ENCODE results near the gene CELF2. TPM values are rescaled to one million over a fixed set of nuclear protein-coding genes. Genes with fewer than 3 reads are reported as not detected.

CELF2 gene
- total RNA-seq, 1 donor from 2014 or later: 54.3 TPM

GRCh38 chr10:11113156-11113555, 95.5 kb downstream of the CELF2 start:
- H3K9me3 ChIP-seq: no peaks in the 10 kb centered on the region
- intact Hi-C loops (cut with DNase I): no loop called here
- H3K4me1 ChIP-seq: no peaks in the 10 kb centered on the region
- H3K27me3 ChIP-seq: no peaks in the 10 kb centered on the region
- H3K27ac ChIP-seq: no peak overlapping the region
- TF ChIP-seq POLR2A (IDR thresholded peaks at IDR 0.05): no peak
- no peak for TF ChIP-seq CTCF (IDR thresholded peaks at IDR 0.05)
- TF ChIP-seq POLR2AphosphoS5 (IDR thresholded peaks at IDR 0.05; ENCODE audit: insufficient read depth in 1 of 2, low read depth in 1 of 2): no peak
- no peak overlapping the region for H3K4me3 ChIP-seq
- DNase-seq (ENCODE audit: extremely low spot score in 2 of 2): no peak
- no peaks in the 10 kb centered on the region for H3K36me3 ChIP-seq

GRCh38 chr10:11114269-11114668, 96.6 kb downstream of the CELF2 start:
- no peak for DNase-seq (ENCODE audit: extremely low spot score in 2 of 2)
- Histone ChIP-seq H3K4me3 (no peak overlapping the region), H3K27ac (no peak overlapping the region), H3K27me3 (no peaks in the 10 kb centered on the region), H3K9me3 (no peaks in the 10 kb centered on the region), H3K4me1 (no peaks in the 10 kb centered on the region), H3K36me3 (no peaks in the 10 kb centered on the region)
- intact Hi-C loops (cut with DNase I): no loop called here
- no peak for TF ChIP-seq POLR2A (IDR thresholded peaks at IDR 0.05)
- TF ChIP-seq POLR2AphosphoS5 (IDR thresholded peaks at IDR 0.05; ENCODE audit: insufficient read depth in 1 of 2, low read depth in 1 of 2): no peak

GRCh38 chr10:11115337-11115736, 97.7 kb downstream of the CELF2 start:
- DNase-seq (ENCODE audit: extremely low spot score in 2 of 2): no peak
- TF ChIP-seq CTCF (IDR thresholded peaks at IDR 0.05) (no peak), POLR2A (IDR thresholded peaks at IDR 0.05) (no peak), POLR2AphosphoS5 (IDR thresholded peaks at IDR 0.05; ENCODE audit: insufficient read depth in 1 of 2, low read depth in 1 of 2) (no peak)
- intact Hi-C loops (cut with DNase I): no loop called here

DNA sequence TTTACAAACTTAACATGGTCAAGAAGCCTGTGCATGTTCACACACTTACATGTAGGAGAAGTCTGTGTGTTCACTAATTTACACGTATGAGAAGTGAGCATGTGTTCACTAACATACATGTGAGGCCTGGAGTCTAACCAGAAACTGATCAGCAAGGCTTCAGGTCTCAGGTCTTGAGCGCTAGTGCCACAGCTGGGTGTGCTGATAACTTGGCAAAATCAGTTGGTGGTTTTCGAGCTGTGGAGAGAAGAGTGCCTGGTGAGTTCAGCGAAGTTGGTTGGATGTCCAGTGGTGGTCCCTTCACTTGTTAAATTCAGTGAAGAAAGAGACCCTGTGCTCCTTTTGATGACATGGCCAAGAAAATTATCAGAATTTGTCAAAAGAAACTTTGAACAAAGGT, 98.7 kb downstream of the CELF2 start:
- Histone ChIP-seq H3K27me3 (no peaks in the 10 kb centered on the region), H3K27ac (no peak overlapping the region), H3K36me3 (no peaks in the 10 kb centered on the region), H3K4me3 (no peak overlapping the region), H3K9me3 (no peaks in the 10 kb centered on the region), H3K4me1 (no peaks in the 10 kb centered on the region)
- intact Hi-C loops (cut with DNase I): no loop called here
- no peak for DNase-seq (ENCODE audit: extremely low spot score in 2 of 2)
- TF ChIP-seq CTCF (IDR thresholded peaks at IDR 0.05) (no peak), POLR2AphosphoS5 (IDR thresholded peaks at IDR 0.05; ENCODE audit: insufficient read depth in 1 of 2, low read depth in 1 of 2) (no peak), POLR2A (IDR thresholded peaks at IDR 0.05) (no peak)

More at GRCh38 chr10:11115337-11115736, 97.7 kb downstream of the CELF2 start:
- H3K27ac ChIP-seq: no peak overlapping the region
- no peaks in the 10 kb centered on the region for H3K9me3 ChIP-seq
- no peaks in the 10 kb centered on the region for H3K27me3 ChIP-seq
- no peak overlapping the region for H3K4me3 ChIP-seq
- H3K4me1 ChIP-seq: no peaks in the 10 kb centered on the region
- no peaks in the 10 kb centered on the region for H3K36me3 ChIP-seq

DNA sequence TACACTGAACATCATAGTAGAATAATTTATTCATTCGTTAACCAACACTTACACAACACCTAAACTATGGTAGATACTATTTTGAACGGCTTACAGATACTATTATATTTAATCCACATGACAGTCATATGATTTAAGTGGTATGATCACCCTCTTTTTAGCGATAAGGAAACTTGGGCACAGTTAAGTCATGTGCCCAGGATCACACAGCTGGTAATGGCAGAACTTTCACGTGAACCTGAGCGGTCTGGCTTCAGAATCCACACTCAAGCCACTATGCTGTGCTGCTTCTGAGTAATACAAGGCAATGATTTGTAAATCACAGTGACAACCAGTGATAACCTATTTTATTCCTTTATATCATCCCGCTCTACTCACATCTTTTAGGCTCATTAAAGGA, 99.1 kb downstream of the CELF2 start:
- no peak for DNase-seq (ENCODE audit: extremely low spot score in 2 of 2)
- no peaks in the 10 kb centered on the region for H3K4me1 ChIP-seq
- intact Hi-C loops (cut with DNase I): no loop called here
- H3K4me3 ChIP-seq: no peak overlapping the region
- H3K36me3 ChIP-seq: no peaks in the 10 kb centered on the region
- no peak overlapping the region for H3K27ac ChIP-seq
- TF ChIP-seq POLR2A (IDR thresholded peaks at IDR 0.05) (no peak), POLR2AphosphoS5 (IDR thresholded peaks at IDR 0.05; ENCODE audit: insufficient read depth in 1 of 2, low read depth in 1 of 2) (no peak)
- no peaks in the 10 kb centered on the region for H3K9me3 ChIP-seq
- no peaks in the 10 kb centered on the region for H3K27me3 ChIP-seq

- DNase-seq (ENCODE audit: extremely low spot score in 2 of 2): no peak
- no peak overlapping the region for H3K4me3 ChIP-seq
- H3K27me3 ChIP-seq: no peaks in the 10 kb centered on the region
- TF ChIP-seq CTCF (IDR thresholded peaks at IDR 0.05): no peak
- no peak for TF ChIP-seq POLR2A (IDR thresholded peaks at IDR 0.05)
- no peak for TF ChIP-seq POLR2AphosphoS5 (IDR thresholded peaks at IDR 0.05; ENCODE audit: insufficient read depth in 1 of 2, low read depth in 1 of 2)
- H3K4me1 ChIP-seq: no peaks in the 10 kb centered on the region
- intact Hi-C loops (cut with DNase I): no loop called here
- H3K27ac ChIP-seq: no peak overlapping the region
- no peaks in the 10 kb centered on the region for H3K36me3 ChIP-seq
- H3K9me3 ChIP-seq: no peaks in the 10 kb centered on the region
These were observed 101.0 kb downstream of the CELF2 start for GRCh38 chr10:11118686-11119085.

All from vagina (tissue), 2 donors.